Keratinocyte (primary cell): ENCODE data around the gene INPP5A.

Experiments used
- EZH2 ChIP-seq: IDR thresholded peaks from one replicate; pipeline ENCODE4 v1.6.1; 2012; ENCODE audit warnings: inconsistent platforms, mild to moderate bottlenecking, low read length, moderate library complexity
- TF ChIP-seq, protein P1 (sequence below), 3 experiments: IDR thresholded peaks in 1 of 3; conservative IDR thresholded peaks in 1 of 3; optimal IDR thresholded peaks in 1 of 3; 2 replicates in 2 of 3; 3 replicates in 1 of 3; pipeline versions ENCODE3 to v1.5.1; 2011; ENCODE audit warnings: low read length in 3 of 3, mild to moderate bottlenecking in 3 of 3, moderate library complexity in 2 of 3, control low read depth in 1 of 3, inconsistent platforms in 1 of 3; ENCODE audit not compliant: insufficient read depth in 2 of 3; ENCODE audit errors: extremely low read depth in 1 of 3

DNA sequence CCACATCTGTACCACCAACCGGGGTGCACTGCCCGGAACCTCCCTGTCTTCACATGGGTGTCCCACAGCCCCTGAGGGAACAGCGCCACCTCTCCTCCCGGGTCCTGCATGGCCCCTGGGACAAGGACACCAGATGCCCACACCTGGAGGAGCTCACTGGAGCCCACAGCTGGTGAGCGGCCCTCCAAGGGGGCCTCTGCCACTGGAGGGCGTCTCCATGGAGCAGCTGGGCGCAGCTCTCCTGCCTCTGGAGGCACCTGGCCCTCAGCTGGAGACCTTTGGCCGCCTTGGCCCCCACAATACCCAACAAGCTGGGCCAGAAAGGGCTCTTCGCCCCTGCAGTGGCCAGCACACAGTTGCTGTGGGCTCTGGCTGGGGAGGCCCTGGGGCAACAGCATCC is 255.6 kb downstream of the INPP5A start:
- TF ChIP-seq, protein P1, sequence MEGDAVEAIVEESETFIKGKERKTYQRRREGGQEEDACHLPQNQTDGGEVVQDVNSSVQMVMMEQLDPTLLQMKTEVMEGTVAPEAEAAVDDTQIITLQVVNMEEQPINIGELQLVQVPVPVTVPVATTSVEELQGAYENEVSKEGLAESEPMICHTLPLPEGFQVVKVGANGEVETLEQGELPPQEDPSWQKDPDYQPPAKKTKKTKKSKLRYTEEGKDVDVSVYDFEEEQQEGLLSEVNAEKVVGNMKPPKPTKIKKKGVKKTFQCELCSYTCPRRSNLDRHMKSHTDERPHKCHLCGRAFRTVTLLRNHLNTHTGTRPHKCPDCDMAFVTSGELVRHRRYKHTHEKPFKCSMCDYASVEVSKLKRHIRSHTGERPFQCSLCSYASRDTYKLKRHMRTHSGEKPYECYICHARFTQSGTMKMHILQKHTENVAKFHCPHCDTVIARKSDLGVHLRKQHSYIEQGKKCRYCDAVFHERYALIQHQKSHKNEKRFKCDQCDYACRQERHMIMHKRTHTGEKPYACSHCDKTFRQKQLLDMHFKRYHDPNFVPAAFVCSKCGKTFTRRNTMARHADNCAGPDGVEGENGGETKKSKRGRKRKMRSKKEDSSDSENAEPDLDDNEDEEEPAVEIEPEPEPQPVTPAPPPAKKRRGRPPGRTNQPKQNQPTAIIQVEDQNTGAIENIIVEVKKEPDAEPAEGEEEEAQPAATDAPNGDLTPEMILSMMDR (optimal IDR thresholded peaks at IDR 0.05 in 1 of 3, IDR thresholded peaks at IDR 0.05 in 1 of 3, conservative IDR thresholded peaks at IDR 0.05 in 1 of 3; ENCODE audit: extremely low read depth in 1 of 3, insufficient read depth in 2 of 3, low read length in 3 of 3), result no peak
- TF ChIP-seq EZH2, result no peak
